IPS-11a (cell line): ENCODE data around the gene MYRIP.
"Not testable (repeated sequence)": the region's sequence is repeated elsewhere in the genome, so short reads cannot be mapped to it uniquely, and the experiment has no call there.

Experiments
- H3K4me3 ChIP-seq: one replicate; pipeline ENCODE4 v1.5.1; 2013; ENCODE audit warnings: low read depth, low read length, control low read depth

The MYRIP gene

GRCh38 chr3:39809181-39809994, at the start of gene MYRIP:
Gene MYRIP, plus strand, starts transcription at chr3:39809609. Its CDS starts 91,208 bp downstream, at chr3:39900817.
- peak within 1 kb of the TSS; percentile 60 for H3K4me3 ChIP-seq

GRCh38 chr3:39760325-39760724, 49.1 kb upstream of the MYRIP start:
- no peak overlapping the region for H3K4me3 ChIP-seq

GRCh38 chr3:39762537-39763070, 46.8 kb upstream of the MYRIP start:
- no peak overlapping the region for H3K4me3 ChIP-seq

- H3K4me3 ChIP-seq, result no peak overlapping the region
These were observed 46.0 kb upstream of the MYRIP start for GRCh38 chr3:39763390-39763789.

- H3K4me3 ChIP-seq, result no peak overlapping the region
These were observed 43.8 kb upstream of the MYRIP start for GRCh38 chr3:39765575-39765974.

- H3K4me3 ChIP-seq, result no peak overlapping the region
These were observed 43.0 kb upstream of the MYRIP start for GRCh38 chr3:39766433-39766832.

GRCh38 chr3:39766909-39767308, 42.5 kb upstream of the MYRIP start:
- H3K4me3 ChIP-seq, result not testable (repeated sequence)

GRCh38 chr3:39778168-39778567, 31.2 kb upstream of the MYRIP start:
- H3K4me3 ChIP-seq, result not testable (repeated sequence)

- H3K4me3 ChIP-seq, result no peak overlapping the region
These were observed 29.7 kb upstream of the MYRIP start for GRCh38 chr3:39779511-39780230.

- H3K4me3 ChIP-seq, result no peak overlapping the region
These were observed 29.1 kb upstream of the MYRIP start for GRCh38 chr3:39780352-39780751.

GRCh38 chr3:39781025-39781424, 28.4 kb upstream of the MYRIP start:
- no peak overlapping the region for H3K4me3 ChIP-seq

- H3K4me3 ChIP-seq, result no peak overlapping the region
These were observed 27.8 kb upstream of the MYRIP start for GRCh38 chr3:39781632-39782031.

GRCh38 chr3:39783680-39784079, 25.7 kb upstream of the MYRIP start:
- H3K4me3 ChIP-seq, result no peak overlapping the region

- H3K4me3 ChIP-seq, result no peak overlapping the region
These were observed 24.5 kb upstream of the MYRIP start for GRCh38 chr3:39784922-39785321.

GRCh38 chr3:39788128-39788883, 21.1 kb upstream of the MYRIP start:
- no peak overlapping the region for H3K4me3 ChIP-seq

- no peak overlapping the region for H3K4me3 ChIP-seq
These were observed 17.8 kb upstream of the MYRIP start for GRCh38 chr3:39791603-39792002.

GRCh38 chr3:39794880-39795279, 14.5 kb upstream of the MYRIP start:
- H3K4me3 ChIP-seq, result no peak overlapping the region

- H3K4me3 ChIP-seq, result no peak overlapping the region
These were observed 8.2 kb upstream of the MYRIP start for GRCh38 chr3:39801216-39801615.

GRCh38 chr3:39802486-39802885, 6.9 kb upstream of the MYRIP start:
- H3K4me3 ChIP-seq, result not testable (repeated sequence)

- no peak overlapping the region for H3K4me3 ChIP-seq
These were observed 5.5 kb upstream of the MYRIP start for GRCh38 chr3:39803956-39804355.

- H3K4me3 ChIP-seq, result no peak overlapping the region
These were observed 4.5 kb upstream of the MYRIP start for GRCh38 chr3:39804951-39805350.
